B cell (primary cell): ENCODE results near the gene CATSPERB. TPM values are rescaled to one million over a fixed set of nuclear protein-coding genes. Genes with fewer than 3 reads are reported as not detected.

Experiments used
- ATAC-seq: fragments of 200-7000 bp; cut with Tn5 transposase; one replicate; pipeline ENCODE4 v1.10.0; 2021; ENCODE audit warnings: low read depth, mild to moderate bottlenecking, moderate number of reproducible peaks, moderate library complexity
- CTCF ChIA-PET: fragments of 350-600 bp; sonication (Branson Sonifier 250); formaldehyde crosslinking; loops from one replicate; lab custom pipeline; 2021; ENCODE audit warnings: antibody characterized with exemption, inconsistent platforms; lab: Charles Lee
- POLR2A ChIA-PET: fragments of 350-600 bp; sonication (Branson Sonifier 250); formaldehyde crosslinking; loops from one replicate; lab custom pipeline; 2021; ENCODE audit warnings: antibody characterized with exemption; lab: Charles Lee
- DNase-seq: peaks from one replicate; pipeline ENCODE4 v3.0.0; 2013
- H2AFZ ChIP-seq: 2 replicates; pipeline ENCODE4 v1.6.1; 2012; ENCODE audit warnings: mild to moderate bottlenecking, low read depth, low read length; ENCODE audit not compliant: insufficient read depth, poor library complexity, severe bottlenecking
- H3K27ac ChIP-seq, 2 donors: 1 replicate in 1 of 2; 2 replicates in 1 of 2; pipeline ENCODE4 v1.5.1; 2012 to 2013; ENCODE audit warnings: low read length in 2 of 2, mild to moderate bottlenecking in 2 of 2, moderate library complexity in 1 of 2
- H3K27me3 ChIP-seq, 4 experiments: fragments of 200-600 bp in 1 of 4; sonication (generic) in 1 of 4; replicated peaks in 1 of 4; 1 replicate in 2 of 4; 2 replicates in 2 of 4; pipeline versions ENCODE4 v1.6.1 to v1.7.0; 2013 to 2016; ENCODE audit warnings: low read length in 3 of 4, mild to moderate bottlenecking in 2 of 4, mixed read lengths in 1 of 4, moderate library complexity in 1 of 4; ENCODE audit not compliant: insufficient read depth in 4 of 4, control insufficient read depth in 3 of 4; ENCODE audit errors: control extremely low read depth in 1 of 4
- H3K36me3 ChIP-seq, 2 experiments: replicated peaks in 1 of 2; 1 replicate in 1 of 2; 2 replicates in 1 of 2; pipeline versions ENCODE4 v1.6.1 to v1.7.1; 2013; ENCODE audit warnings: low read length in 1 of 2; ENCODE audit not compliant: insufficient read depth in 2 of 2, control insufficient read depth in 1 of 2; ENCODE audit errors: control extremely low read depth in 1 of 2, extremely low read depth in 1 of 2
- H3K4me1 ChIP-seq, 2 donors: fragments of 200-600 bp in 1 of 2; sonication (generic) in 1 of 2; 1 replicate in 1 of 2; 2 replicates in 1 of 2; pipeline versions ENCODE4 v1.5.1 to v1.6.1; 2013 to 2017; ENCODE audit warnings: low read length in 2 of 2; ENCODE audit not compliant: control insufficient read depth in 2 of 2, insufficient read depth in 2 of 2
- H3K4me2 ChIP-seq: replicated peaks from 2 replicates; pipeline ENCODE3; 2012; ENCODE audit warnings: mild to moderate bottlenecking, low read depth, low read length; ENCODE audit not compliant: poor library complexity, severe bottlenecking
- H3K4me3 ChIP-seq, 5 experiments: fragments of 200-600 bp in 1 of 5; sonication (generic) in 1 of 5; 1 replicate in 3 of 5; 2 replicates in 2 of 5; pipeline versions ENCODE4 v1.5.1 to v1.7.0; 2011 to 2016; ENCODE audit warnings: low read length in 4 of 5, mild to moderate bottlenecking in 4 of 5, low read depth in 2 of 5, control low read depth in 1 of 5, moderate library complexity in 1 of 5; ENCODE audit not compliant: insufficient read depth in 1 of 5; ENCODE audit errors: control extremely low read depth in 1 of 5, extremely low read depth in 1 of 5
- H3K79me2 ChIP-seq: fragments of 200-600 bp; sonication (generic); one replicate; pipeline ENCODE4 v1.6.0; 2016; ENCODE audit warnings: low read length; ENCODE audit not compliant: control insufficient read depth, insufficient read depth
- H3K9ac ChIP-seq: fragments of 200-600 bp; sonication (generic); 2 replicates; pipeline ENCODE4 v1.6.1; 2017; ENCODE audit warnings: mild to moderate bottlenecking, low read length, moderate library complexity
- H3K9me3 ChIP-seq, 3 donors: one replicate each; pipeline versions ENCODE4 v1.6.1 to v1.7.1; 2013; ENCODE audit warnings: low read length in 2 of 3; ENCODE audit not compliant: control insufficient read depth in 2 of 3, insufficient read depth in 1 of 3; ENCODE audit errors: control extremely low read depth in 1 of 3
- H4K20me1 ChIP-seq: 2 replicates; pipeline ENCODE4 v1.6.0; 2012; ENCODE audit warnings: mild to moderate bottlenecking, low read length; ENCODE audit not compliant: insufficient read depth, control insufficient read depth, poor library complexity, severe bottlenecking
- H3K27ac Mint-ChIP-seq: one replicate; pipeline ENCODE4 v1.8.0; 2021; ENCODE audit warnings: mixed read lengths
- H3K27me3 Mint-ChIP-seq: one replicate; pipeline ENCODE4 v1.8.0; 2021; ENCODE audit warnings: mixed read lengths
- H3K4me1 Mint-ChIP-seq: one replicate; pipeline ENCODE4 v1.8.0; 2021; ENCODE audit warnings: mixed read lengths
- H3K4me3 Mint-ChIP-seq: one replicate; pipeline ENCODE4 v1.8.0; 2021; ENCODE audit warnings: mixed read lengths
- H3K9me3 Mint-ChIP-seq: one replicate; pipeline ENCODE4 v1.8.0; 2022; ENCODE audit warnings: mixed read lengths; ENCODE audit not compliant: insufficient read depth
- CTCF ChIP-seq: fragments of 200-600 bp; IDR thresholded peaks from one replicate; pipeline ENCODE4 v1.8.0; 2022; ENCODE audit warnings: antibody characterized with exemption, mild to moderate bottlenecking
- EZH2 ChIP-seq: IDR thresholded peaks from 2 replicates; pipeline ENCODE4 v1.6.1; 2012; ENCODE audit warnings: borderline replicate concordance, low read depth, mild to moderate bottlenecking, moderate library complexity, low read length; ENCODE audit not compliant: insufficient read depth, poor library complexity, severe bottlenecking
- WGBS: methylation state at CpG from one replicate; pipeline ENCODE4 v1.1.5; 2013; ENCODE audit warnings: missing lambda C conversion rate; ENCODE audit not compliant: insufficient coverage; 5-methylcytosine and 5-hydroxymethylcytosine counted together
- intact Hi-C: fragments of 100-400 bp; cut with micrococcal nuclease; formaldehyde crosslinking; loops from one replicate; pipeline ENCODE4 v1.10.0; 2022
- polyA plus RNA-seq: library from polyadenylated mRNA; depleted of rRNA; stranded (reverse); fragments of >200 nt; gene quantifications from 2 replicates; pipeline ENCODE4 v1.2.3, GENCODE V29; 2012
- total RNA-seq, 2 donors: library from RNA; stranded (reverse); fragments of 120-200 nt in 1 of 2; gene quantifications; 1 replicate in 1 of 2; 2 replicates in 1 of 2; pipeline versions ENCODE4 v1.2.3 to v1.2.4, GENCODE V29; 2013 to 2022

CATSPERB gene
- total and polyA plus RNA-seq, 2 donors (not counting 1 experiment from before 2014, with no cell fraction given) = 0.12 to 0.18 TPM

- Histone ChIP-seq H2AFZ (no peak overlapping the region), H3K79me2 (no peaks in the 10 kb centered on the region), H3K27me3 (peaks cover 0 to 5% (median 0%) of the 10 kb centered on the region in 4 experiments), H3K9ac (no peak overlapping the region), H3K27ac (no peak overlapping the region), H3K4me3 (no peak overlapping the region), H3K36me3 (no peaks in the 10 kb centered on the region), H3K4me1 (no peaks in the 10 kb centered on the region), H3K9me3 (no peaks in the 10 kb centered on the region), H3K4me2 (no peak overlapping the region), H4K20me1 (no peaks in the 10 kb centered on the region)
- TF ChIP-seq EZH2 (no peak), CTCF (no peak)
- ATAC-seq (no peak), DNase-seq (no peak)
- no peak overlapping the region for H3K27ac Mint-ChIP-seq
- peaks cover 26% of the 10 kb centered on the region for H3K27me3 Mint-ChIP-seq
- POLR2A ChIA-PET = no interaction called here
- no peaks in the 10 kb centered on the region for H3K4me1 Mint-ChIP-seq
- CTCF ChIA-PET = no interaction called here
- WGBS = no CpG with 5 or more reads among the region's 2 CpGs
- intact Hi-C loops = loop anchor here (5.0 kb wide), 1 partner anchor 344 kb away; no protein-coding TSS in a partner anchor
- H3K4me3 Mint-ChIP-seq = no peak overlapping the region
- no peaks in the 10 kb centered on the region for H3K9me3 Mint-ChIP-seq
These were observed 78.4 kb downstream of the CATSPERB start for GRCh38 chr14:91653451-91653850.

- no peak overlapping the region for H3K4me3 Mint-ChIP-seq
- no peak overlapping the region for H3K9ac ChIP-seq
- H3K27me3 Mint-ChIP-seq = peaks cover 29% of the 10 kb centered on the region
- H3K4me3 ChIP-seq = no peak overlapping the region
- CTCF ChIA-PET = interaction anchor here (0.6 to 4.8 kb wide), 12 partner anchors 9 to 356 kb away, joined by 3 to 72 read pairs (median 4); no protein-coding TSS in a partner anchor
- no peak overlapping the region for H3K27ac Mint-ChIP-seq
- H2AFZ ChIP-seq = peak overlapping the region; percentile 22
- POLR2A ChIA-PET = no interaction called here
- peaks cover 3% of the 10 kb centered on the region for H3K9me3 Mint-ChIP-seq
- no peaks in the 10 kb centered on the region for H4K20me1 ChIP-seq
- H3K27ac ChIP-seq = no peak overlapping the region
- TF ChIP-seq CTCF (peak; percentile 74), EZH2 (no peak)
- no peaks in the 10 kb centered on the region for H3K9me3 ChIP-seq
- no peaks in the 10 kb centered on the region for H3K4me1 ChIP-seq
- no peaks in the 10 kb centered on the region for H3K79me2 ChIP-seq
- DNase-seq (peak; percentile 42), ATAC-seq (no peak)
- H3K27me3 ChIP-seq = peaks cover 0 to 5% (median 0%) of the 10 kb centered on the region in 4 experiments
- H3K4me2 ChIP-seq = no peak overlapping the region
- no CpG with 5 or more reads among the region's 2 CpGs for WGBS
- H3K36me3 ChIP-seq = no peaks in the 10 kb centered on the region
- intact Hi-C loops = loop anchor here (5.0 kb wide), 1 partner anchor 347 kb away; no protein-coding TSS in a partner anchor
- no peaks in the 10 kb centered on the region for H3K4me1 Mint-ChIP-seq
These were observed 82.0 kb downstream of the CATSPERB start for GRCh38 chr14:91649930-91650329.
